Measurements from ENCODE around the gene SAMHD1.
"Not testable (repeated sequence)": the region's sequence is repeated elsewhere in the genome, so short reads cannot be mapped to it uniquely, and the experiment has no call there.

SAMHD1 gene

DNA sequence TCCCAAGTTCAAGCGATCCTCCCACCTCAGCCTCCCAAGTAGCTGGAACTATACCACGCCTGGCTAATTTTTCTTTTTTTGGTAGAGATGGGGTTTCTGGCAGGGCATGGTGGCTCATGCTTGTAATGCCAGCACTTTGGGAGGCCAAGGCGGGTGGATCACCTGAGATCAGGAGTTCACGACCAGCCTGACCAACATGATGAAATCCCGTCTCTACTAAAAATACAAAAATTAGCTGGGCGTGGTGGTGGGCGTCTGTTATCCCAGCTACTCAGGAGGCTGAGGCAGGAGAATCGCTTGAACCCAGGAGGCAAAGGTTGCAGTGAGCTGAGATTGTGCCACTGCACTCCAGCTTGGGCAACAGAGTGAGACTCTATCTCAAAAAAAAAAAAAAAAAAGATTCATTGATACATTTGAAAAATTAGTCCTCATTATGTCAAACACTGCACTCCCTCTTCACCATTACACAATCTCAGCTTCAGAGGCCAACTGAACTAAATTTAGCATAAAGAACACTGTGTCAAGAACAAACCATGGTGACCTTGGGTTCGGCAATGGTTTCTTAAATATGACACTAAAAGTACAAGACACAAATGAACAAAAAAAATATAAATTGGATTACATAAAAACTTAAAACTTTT lies 14.6 kb downstream of the SAMHD1 start:
- peaks cover 99% of the 10 kb centered on the region for H3K36me3 Mint-ChIP-seq (ENCODE audit: low read depth)
- H3K27ac Mint-ChIP-seq, result peak overlapping the region; percentile 64
- not testable (repeated sequence) for H3K27me3 Mint-ChIP-seq, H3K4me3 Mint-ChIP-seq, H3K9me3 Mint-ChIP-seq
- H3K4me1 Mint-ChIP-seq (ENCODE audit: low read depth), result peaks cover 64% of the 10 kb centered on the region
- intact Hi-C loops (cut with micrococcal nuclease), result loop anchor here (10.0 kb wide), 1 partner anchor 148 kb away; no protein-coding TSS in a partner anchor

DNA sequence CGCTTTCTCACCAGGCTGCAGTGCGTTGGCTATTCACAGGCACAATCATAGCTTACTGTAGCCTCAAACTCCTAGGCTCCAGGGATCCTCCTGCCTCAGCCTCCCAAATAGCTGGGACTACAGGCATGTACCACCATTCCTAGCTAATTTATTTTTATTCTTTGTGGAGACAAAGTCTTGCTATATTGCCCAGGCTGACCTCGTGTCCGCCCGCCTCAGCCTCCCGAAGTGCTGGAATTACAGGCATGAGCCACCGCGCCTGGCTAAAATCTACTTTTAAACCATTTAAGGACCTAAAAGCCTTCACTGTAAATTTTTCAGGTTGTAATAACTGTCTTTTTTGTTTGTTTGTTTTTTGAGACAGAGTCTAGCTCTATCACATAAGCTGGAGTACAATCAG lies 15.2 kb downstream of the SAMHD1 start:
- Mint-ChIP-seq H3K4me3 (no peak overlapping the region), H3K4me1 (ENCODE audit: low read depth) (peaks cover 63% of the 10 kb centered on the region), H3K9me3 (no peaks in the 10 kb centered on the region), H3K36me3 (ENCODE audit: low read depth) (peaks cover 99% of the 10 kb centered on the region), H3K27ac (peak overlapping the region; percentile 64), H3K27me3 (no peaks in the 10 kb centered on the region)
- intact Hi-C loops (cut with micrococcal nuclease), result loop anchor here (10.0 kb wide), 1 partner anchor 148 kb away; no protein-coding TSS in a partner anchor

DNA sequence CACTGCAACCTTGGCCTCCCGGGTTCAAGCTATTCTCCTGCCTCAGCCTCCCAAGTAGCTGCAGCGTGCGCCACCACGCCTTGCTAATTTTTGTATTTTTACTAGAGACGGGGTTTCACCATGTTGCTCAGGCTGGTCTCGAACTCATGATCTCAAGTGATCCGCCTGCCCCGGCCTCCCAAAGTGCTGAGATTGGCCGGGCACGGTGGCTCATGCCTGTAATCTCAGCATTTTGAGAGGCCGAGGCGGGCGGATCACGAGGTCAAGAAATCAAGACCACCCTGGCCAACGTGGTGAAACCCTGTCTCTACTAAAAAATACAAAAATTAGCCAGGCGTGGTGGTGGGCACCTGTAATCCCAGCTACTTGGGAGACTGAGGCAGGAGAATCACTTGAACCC lies 17.9 kb downstream of the SAMHD1 start:
- Mint-ChIP-seq H3K36me3 (ENCODE audit: low read depth) (peaks cover 100% of the 10 kb centered on the region), H3K4me1 (ENCODE audit: low read depth) (peaks cover 69% of the 10 kb centered on the region)
- not testable (repeated sequence) for H3K9me3 Mint-ChIP-seq, H3K27ac Mint-ChIP-seq, H3K4me3 Mint-ChIP-seq, H3K27me3 Mint-ChIP-seq
- intact Hi-C loops (cut with micrococcal nuclease), result loop anchor here (10.0 kb wide), 1 partner anchor 151 kb away; no protein-coding TSS in a partner anchor

DNA sequence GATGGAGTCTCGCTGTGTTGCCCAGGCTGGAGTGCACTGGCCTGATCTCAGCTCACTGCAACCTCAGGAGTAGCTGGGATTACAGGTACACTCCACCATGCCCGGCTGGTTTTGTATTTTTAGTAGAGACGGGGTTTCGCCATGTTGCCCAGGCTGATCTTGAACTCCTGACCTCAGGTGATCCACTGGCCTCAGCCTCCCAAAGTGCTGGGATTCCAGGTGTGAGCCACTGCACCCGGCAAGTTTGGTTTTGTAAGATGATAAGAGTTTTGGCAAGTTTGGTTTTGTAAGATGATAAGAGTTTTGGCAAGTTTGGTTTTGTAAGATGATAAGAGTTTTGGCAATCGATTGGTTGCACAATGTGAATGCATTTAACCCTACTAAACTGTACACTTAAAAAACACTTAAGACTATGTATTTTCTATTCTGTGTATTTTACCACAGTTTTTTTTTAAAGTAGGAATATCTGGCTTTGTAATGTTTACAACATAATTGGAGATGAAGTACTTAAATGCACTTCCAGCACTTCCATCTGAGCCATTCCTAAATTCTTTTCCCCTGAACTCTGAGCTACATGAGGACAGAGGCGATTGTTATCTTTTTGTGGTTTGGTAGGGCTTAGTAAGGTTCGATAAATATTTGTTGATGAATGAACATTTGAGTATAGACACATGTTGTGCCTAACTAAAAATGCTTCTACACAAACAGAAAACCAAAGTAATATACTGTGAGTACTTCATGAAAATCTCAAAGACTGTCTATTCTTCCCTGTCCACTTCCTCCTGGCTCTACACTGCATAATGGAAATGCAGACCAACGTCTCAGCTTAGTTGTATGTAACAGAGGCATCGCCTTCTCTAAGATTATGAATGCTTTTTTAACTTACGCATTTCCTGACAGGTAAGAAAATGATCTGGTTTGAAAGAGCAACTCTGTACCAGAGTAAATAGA lies 18.8 kb downstream of the SAMHD1 start:
- Mint-ChIP-seq H3K27ac (peak overlapping the region; percentile 77), H3K4me3 (peak overlapping the region; percentile 2), H3K27me3 (no peaks in the 10 kb centered on the region), H3K9me3 (no peaks in the 10 kb centered on the region), H3K36me3 (ENCODE audit: low read depth) (peaks cover 100% of the 10 kb centered on the region), H3K4me1 (ENCODE audit: low read depth) (peaks cover 77% of the 10 kb centered on the region)
- intact Hi-C loops (cut with micrococcal nuclease), result loop anchor here (10.0 kb wide), 1 partner anchor 152 kb away; no protein-coding TSS in a partner anchor

DNA sequence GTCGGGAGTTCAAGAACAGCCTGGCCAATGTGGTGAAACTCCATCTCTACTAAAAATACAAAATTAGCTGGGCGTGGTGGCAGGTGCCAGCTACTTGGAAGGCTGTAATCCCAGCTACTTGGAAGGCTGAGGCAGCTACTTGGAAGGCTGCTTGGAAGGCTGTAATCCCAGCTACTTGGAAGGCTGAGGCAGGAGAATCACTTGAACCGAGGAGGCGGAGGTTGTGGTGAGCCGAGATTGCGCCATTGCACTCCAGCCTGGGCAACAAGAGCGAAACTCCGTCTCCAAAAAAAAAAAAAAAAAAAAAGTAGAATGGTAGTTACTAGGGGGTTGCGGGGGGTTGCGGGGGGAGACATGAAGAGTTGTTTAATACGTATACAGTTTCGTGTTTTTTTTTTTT lies 19.4 kb downstream of the SAMHD1 start:
- intact Hi-C loops (cut with micrococcal nuclease), result loop anchor here (10.0 kb wide), 1 partner anchor 153 kb away; no protein-coding TSS in a partner anchor
- Mint-ChIP-seq H3K4me3 (peak overlapping the region; percentile 49), H3K36me3 (ENCODE audit: low read depth) (peaks cover 100% of the 10 kb centered on the region), H3K27ac (peak overlapping the region; percentile 77), H3K4me1 (ENCODE audit: low read depth) (peaks cover 76% of the 10 kb centered on the region)
- not testable (repeated sequence) for H3K9me3 Mint-ChIP-seq, H3K27me3 Mint-ChIP-seq

DNA sequence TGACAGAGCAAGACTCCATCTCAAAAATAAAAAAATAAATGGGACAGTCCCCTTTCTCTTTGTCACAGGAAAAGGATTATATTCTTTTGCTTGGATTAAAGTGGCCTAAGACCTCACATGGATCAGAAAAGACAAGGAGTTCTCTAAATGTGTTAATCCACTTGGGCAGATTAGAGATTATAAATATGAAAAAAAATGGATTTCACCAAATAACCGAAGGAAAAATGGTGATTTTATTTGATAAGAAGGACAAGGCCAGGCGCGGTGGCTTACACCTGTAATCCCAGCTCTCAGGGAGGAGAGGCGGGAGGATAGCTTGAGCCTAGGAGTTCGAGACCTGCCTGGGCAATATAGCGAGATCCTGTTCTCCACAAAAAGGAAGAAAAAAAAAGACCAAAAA lies 21.8 kb downstream of the SAMHD1 start:
- Mint-ChIP-seq H3K27ac (peak overlapping the region; percentile 77), H3K36me3 (ENCODE audit: low read depth) (peaks cover 100% of the 10 kb centered on the region), H3K9me3 (no peaks in the 10 kb centered on the region), H3K4me3 (no peak overlapping the region), H3K4me1 (ENCODE audit: low read depth) (peaks cover 58% of the 10 kb centered on the region), H3K27me3 (no peaks in the 10 kb centered on the region)
- intact Hi-C loops (cut with micrococcal nuclease), result loop anchor here (10.0 kb wide), 1 partner anchor 155 kb away; no protein-coding TSS in a partner anchor

DNA sequence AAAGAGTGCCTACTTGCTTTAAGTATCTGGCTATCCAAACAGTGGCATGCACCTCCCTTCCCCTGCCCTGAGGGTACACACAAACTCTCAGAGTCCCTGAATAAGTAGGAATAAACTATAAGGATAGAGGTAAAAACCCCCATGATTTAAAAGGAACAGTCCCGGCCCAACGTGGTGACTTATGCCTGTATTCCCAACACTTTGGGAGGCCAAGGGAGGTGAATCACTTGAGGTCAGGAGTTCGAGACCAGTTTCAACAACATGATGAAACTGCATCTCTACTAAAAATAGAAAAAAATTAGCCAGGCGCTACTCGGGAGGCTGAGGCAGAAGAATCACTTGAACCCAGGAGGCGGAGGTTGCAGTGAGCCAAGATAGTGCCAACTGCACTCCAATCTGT lies 22.2 kb downstream of the SAMHD1 start:
- Mint-ChIP-seq H3K27ac (peak overlapping the region; percentile 77), H3K36me3 (ENCODE audit: low read depth) (peaks cover 100% of the 10 kb centered on the region), H3K9me3 (no peaks in the 10 kb centered on the region), H3K4me3 (no peak overlapping the region), H3K4me1 (ENCODE audit: low read depth) (peaks cover 60% of the 10 kb centered on the region), H3K27me3 (no peaks in the 10 kb centered on the region)
- intact Hi-C loops (cut with micrococcal nuclease), result no loop called here

DNA sequence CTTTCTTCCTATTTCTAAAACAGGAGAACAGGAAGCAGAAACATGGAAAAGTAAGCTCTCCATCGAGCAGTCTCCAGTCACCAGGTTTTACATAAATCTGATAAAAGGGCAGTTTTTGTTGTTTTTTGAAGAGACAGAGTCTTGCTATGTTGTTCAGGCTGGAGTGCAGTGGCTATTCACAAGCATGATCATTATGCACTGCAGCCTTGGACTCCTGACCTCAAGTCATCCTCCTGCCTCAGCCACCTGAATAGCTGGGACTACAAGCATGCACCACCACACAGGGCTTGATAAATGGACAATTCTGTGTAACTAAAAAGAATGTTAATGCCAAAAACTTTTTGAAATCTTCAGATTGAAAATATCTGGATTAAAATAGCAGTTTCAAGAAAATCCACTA lies 23.8 kb downstream of the SAMHD1 start:
- Mint-ChIP-seq H3K9me3 (no peaks in the 10 kb centered on the region), H3K27ac (peak overlapping the region; percentile 77), H3K36me3 (ENCODE audit: low read depth) (peaks cover 100% of the 10 kb centered on the region), H3K4me1 (ENCODE audit: low read depth) (peaks cover 65% of the 10 kb centered on the region), H3K4me3 (no peak overlapping the region), H3K27me3 (no peaks in the 10 kb centered on the region)
- intact Hi-C loops (cut with micrococcal nuclease), result no loop called here

DNA sequence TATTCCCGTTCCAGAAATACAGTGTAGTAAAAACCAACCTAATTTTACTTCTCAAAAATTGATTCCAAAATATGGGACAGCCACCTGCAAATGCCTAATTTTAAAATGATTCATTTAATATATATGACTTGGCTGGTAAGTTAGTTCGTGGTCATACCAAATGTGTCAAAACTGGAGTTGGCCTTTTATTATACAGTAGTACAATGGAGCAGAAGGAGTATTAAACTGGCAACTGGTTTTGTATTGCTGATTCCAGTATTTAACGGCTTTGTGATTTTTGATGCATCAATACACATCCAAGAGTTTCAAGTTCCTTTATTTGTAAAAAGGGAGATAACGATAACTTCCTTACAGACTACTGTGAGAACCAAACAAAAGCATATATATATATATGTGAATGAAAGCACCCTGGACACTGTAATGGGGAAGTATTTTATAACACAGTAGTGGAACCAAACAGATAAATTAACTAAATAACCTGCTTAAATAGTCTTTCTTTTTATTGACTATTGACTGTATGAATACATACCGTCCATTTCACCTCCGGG lies 24.8 kb downstream of the SAMHD1 start:
- H3K4me3 Mint-ChIP-seq, result no peak overlapping the region
- intact Hi-C loops (cut with micrococcal nuclease), result no loop called here
- no peaks in the 10 kb centered on the region for H3K27me3 Mint-ChIP-seq
- H3K36me3 Mint-ChIP-seq (ENCODE audit: low read depth), result peaks cover 98% of the 10 kb centered on the region
- H3K27ac Mint-ChIP-seq, result no peak overlapping the region
- no peaks in the 10 kb centered on the region for H3K9me3 Mint-ChIP-seq
- peaks cover 57% of the 10 kb centered on the region for H3K4me1 Mint-ChIP-seq (ENCODE audit: low read depth)

DNA sequence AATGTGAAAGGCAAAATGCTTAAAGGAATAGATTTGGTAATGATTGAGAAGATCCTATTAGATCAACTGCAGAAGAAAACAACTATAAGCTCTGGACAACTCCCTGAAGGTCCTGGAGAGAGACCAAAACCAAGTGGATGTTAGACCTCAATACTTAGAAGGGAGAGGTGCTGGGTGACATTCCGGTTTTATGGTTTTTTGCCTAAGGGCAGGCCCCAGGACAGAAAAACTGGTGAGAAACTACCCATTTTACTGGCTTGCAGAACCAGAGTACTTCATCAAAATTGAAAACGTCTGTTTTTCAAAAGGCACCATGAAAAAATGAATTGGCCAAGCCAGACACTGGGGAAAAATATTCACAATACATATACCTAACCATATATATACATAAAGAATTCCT lies 26.3 kb downstream of the SAMHD1 start:
- intact Hi-C loops (cut with micrococcal nuclease), result no loop called here
- no peak overlapping the region for H3K27ac Mint-ChIP-seq
- H3K9me3 Mint-ChIP-seq, result no peaks in the 10 kb centered on the region
- no peaks in the 10 kb centered on the region for H3K27me3 Mint-ChIP-seq
- H3K4me1 Mint-ChIP-seq (ENCODE audit: low read depth), result peaks cover 48% of the 10 kb centered on the region
- peaks cover 98% of the 10 kb centered on the region for H3K36me3 Mint-ChIP-seq (ENCODE audit: low read depth)
- no peak overlapping the region for H3K4me3 Mint-ChIP-seq

DNA sequence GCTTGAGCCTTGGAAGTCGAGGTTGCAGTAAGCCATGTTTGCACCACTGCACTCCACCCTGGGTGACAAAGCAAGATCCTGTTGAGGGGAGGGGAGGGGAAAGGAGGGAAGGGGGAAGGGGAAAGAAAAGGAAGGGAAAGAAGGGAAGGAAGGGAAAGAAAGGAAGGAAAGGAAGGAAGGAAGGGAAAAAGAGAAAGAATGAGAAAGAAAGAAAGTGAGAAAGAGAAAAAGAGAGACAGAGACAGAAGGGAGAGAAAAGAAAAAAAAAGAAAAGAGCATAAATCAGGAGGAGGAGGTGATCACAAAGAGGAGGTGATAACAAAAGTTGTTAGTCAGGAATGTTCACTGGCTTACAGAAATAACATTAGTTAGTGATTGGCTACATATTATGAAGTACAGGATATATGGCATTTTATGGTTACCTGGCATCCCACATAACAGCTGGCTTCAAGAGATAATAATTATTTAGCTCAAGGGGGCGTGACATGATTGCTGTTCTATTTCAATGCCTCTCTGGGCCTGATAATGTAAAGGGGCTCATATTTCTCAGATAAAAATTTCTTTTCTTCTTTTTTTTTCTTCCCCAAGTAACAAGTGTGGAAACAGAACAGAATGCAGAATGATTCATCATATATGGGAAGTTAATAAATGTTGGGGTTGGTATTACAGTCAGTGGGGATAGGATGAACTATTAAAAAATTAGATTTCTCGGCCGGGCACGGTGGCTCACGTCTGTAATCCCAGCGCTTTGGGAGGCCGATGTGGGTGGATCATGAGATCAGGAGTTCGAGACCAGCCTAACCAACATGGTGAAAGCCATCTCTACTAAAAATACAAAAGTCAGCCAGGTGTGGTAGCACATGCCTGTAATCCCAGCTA lies 27.1 kb downstream of the SAMHD1 start:
- no peak overlapping the region for H3K4me3 Mint-ChIP-seq
- H3K27ac Mint-ChIP-seq, result peak overlapping the region; percentile 73
- H3K27me3 Mint-ChIP-seq, result no peaks in the 10 kb centered on the region
- intact Hi-C loops (cut with micrococcal nuclease), result no loop called here
- no peaks in the 10 kb centered on the region for H3K9me3 Mint-ChIP-seq
- peaks cover 45% of the 10 kb centered on the region for H3K4me1 Mint-ChIP-seq (ENCODE audit: low read depth)
- peaks cover 97% of the 10 kb centered on the region for H3K36me3 Mint-ChIP-seq (ENCODE audit: low read depth)

DNA sequence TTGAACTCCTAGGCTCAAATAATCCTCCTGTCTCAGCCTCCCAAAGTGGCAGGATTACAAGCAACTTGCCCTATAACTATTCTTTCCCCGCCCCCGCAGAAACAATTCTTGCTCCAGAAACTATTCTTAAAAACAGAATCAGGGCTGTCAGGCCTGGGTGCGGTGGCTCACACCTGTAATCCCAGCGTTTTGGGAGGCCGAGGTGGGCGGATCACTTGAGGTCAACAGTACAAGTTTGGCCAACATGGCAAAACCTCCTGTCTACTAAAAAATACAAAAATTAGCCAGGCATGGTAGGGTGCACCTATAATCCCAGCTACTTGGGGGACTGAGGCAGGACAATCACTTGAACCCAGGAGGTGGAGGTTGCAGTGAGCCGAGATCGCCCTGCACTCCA lies 31.2 kb downstream of the SAMHD1 start:
- Mint-ChIP-seq H3K4me3 (no peak overlapping the region), H3K9me3 (no peaks in the 10 kb centered on the region), H3K4me1 (ENCODE audit: low read depth) (peaks cover 25% of the 10 kb centered on the region), H3K36me3 (ENCODE audit: low read depth) (peaks cover 92% of the 10 kb centered on the region), H3K27ac (no peak overlapping the region), H3K27me3 (no peaks in the 10 kb centered on the region)
- intact Hi-C loops (cut with micrococcal nuclease), result no loop called here

DNA sequence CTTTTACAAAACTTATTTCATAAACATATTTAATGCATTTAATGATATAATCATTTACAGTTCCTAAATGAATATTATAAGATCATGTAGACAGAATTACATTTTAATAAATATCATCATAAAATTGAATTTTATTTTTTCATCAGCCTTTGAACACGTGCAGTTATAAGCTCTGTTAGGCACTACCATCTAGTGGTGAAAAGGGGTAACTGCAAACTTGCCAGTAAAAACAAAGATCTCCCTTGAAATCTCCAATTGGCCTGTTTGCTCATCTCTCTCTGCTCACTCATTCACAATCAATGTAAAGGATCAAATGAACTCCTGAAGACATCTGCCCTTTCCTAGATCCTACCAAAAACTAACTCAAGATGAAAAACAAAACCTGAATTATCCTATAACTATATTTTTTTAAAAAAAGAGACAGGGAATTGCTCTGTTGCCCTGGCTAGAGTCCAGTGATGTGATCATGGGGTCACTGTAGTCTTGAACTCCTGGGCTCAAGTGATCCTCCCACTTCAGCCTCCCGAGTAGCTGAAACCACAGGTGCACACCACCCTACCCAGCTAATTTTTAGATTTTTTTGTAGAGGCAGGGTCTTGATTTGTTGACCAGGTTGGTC lies 31.7 kb downstream of the SAMHD1 start:
- no peaks in the 10 kb centered on the region for H3K9me3 Mint-ChIP-seq
- no peaks in the 10 kb centered on the region for H3K27me3 Mint-ChIP-seq
- peaks cover 25% of the 10 kb centered on the region for H3K4me1 Mint-ChIP-seq (ENCODE audit: low read depth)
- intact Hi-C loops (cut with micrococcal nuclease), result no loop called here
- no peak overlapping the region for H3K4me3 Mint-ChIP-seq
- peaks cover 92% of the 10 kb centered on the region for H3K36me3 Mint-ChIP-seq (ENCODE audit: low read depth)
- H3K27ac Mint-ChIP-seq, result no peak overlapping the region

All from dendritic cell treated with granulocyte-macrophage colony-stimulating factor and Interleukin-4, amounts not matched to agents 40 ng/mL and 50 ng/mL, for 4 days (primary cell).